Measurements from ENCODE around the gene ARHGAP12.

DNA sequence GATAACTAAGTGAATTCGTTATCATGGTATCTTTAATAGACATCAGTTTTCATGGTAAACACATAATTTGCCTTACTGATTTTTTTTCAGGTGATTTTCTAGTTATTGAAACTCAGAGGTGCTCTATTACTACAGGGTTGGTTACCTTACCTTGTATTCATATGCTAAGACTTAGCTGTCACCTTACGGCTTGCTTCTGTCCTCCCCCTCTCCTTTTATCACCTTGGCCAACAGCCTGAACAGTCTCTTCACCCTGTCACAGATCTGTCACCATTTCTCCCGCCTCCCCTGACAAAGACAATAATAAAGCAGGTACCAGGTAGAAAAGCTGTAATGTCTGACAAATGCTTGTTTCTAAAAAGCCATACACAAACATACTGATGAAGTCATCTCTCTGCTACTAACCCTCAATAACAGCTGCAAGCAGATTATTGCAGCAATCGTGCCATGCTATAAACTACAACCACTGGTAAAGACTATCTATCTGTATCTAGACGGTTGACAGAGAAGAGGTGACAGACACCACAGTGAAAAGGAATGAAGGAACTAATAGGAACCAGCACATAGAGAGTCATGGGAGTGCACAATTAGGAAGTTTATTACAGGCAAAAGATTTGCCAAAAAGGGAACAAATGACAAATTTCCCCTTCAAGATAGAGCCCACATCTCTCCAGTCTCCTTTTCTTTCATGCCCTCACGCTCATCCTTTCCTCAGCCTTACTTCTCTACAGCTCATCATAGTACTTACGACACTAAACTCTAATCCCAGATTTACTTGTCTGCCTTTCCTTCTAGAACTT, 57.2 kb downstream of the ARHGAP12 start:
- TF ChIP-seq, protein P1, sequence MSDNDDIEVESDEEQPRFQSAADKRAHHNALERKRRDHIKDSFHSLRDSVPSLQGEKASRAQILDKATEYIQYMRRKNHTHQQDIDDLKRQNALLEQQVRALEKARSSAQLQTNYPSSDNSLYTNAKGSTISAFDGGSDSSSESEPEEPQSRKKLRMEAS (IDR thresholded peaks at IDR 0.05; ENCODE audit: insufficient read depth, insufficient read length) = no peak
- TF ChIP-seq, protein P2, sequence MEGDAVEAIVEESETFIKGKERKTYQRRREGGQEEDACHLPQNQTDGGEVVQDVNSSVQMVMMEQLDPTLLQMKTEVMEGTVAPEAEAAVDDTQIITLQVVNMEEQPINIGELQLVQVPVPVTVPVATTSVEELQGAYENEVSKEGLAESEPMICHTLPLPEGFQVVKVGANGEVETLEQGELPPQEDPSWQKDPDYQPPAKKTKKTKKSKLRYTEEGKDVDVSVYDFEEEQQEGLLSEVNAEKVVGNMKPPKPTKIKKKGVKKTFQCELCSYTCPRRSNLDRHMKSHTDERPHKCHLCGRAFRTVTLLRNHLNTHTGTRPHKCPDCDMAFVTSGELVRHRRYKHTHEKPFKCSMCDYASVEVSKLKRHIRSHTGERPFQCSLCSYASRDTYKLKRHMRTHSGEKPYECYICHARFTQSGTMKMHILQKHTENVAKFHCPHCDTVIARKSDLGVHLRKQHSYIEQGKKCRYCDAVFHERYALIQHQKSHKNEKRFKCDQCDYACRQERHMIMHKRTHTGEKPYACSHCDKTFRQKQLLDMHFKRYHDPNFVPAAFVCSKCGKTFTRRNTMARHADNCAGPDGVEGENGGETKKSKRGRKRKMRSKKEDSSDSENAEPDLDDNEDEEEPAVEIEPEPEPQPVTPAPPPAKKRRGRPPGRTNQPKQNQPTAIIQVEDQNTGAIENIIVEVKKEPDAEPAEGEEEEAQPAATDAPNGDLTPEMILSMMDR (IDR thresholded peaks at IDR 0.05; ENCODE audit: extremely low read depth in 1 of 2, insufficient read depth in 1 of 2, low read depth in 1 of 2, low read length in 2 of 2) = no peak
- TF ChIP-seq JUN (IDR thresholded peaks at IDR 0.05; ENCODE audit: borderline replicate concordance, insufficient read depth, insufficient read length, low read depth) (no peak), EZH2 (IDR thresholded peaks at IDR 0.05; ENCODE audit: borderline replicate concordance, low read depth, low read length, severe bottlenecking) (no peak)

All from endothelial cell of umbilical vein (primary cell).